Amniotic stem cell (primary cell): Measurements from ENCODE around the gene REEP6.

Experiments
- DNase-seq: peaks from one replicate; lab custom pipeline; 2025; lab: John Stamatoyannopoulos, UW

The REEP6 gene

GRCh38 chr19:1491114-1491848 lies at the start of gene REEP6:
Gene REEP6, plus strand, starts transcription at chr19:1491181. Its CDS starts 89 bp downstream, at chr19:1491270.
- no peak for DNase-seq

DNA sequence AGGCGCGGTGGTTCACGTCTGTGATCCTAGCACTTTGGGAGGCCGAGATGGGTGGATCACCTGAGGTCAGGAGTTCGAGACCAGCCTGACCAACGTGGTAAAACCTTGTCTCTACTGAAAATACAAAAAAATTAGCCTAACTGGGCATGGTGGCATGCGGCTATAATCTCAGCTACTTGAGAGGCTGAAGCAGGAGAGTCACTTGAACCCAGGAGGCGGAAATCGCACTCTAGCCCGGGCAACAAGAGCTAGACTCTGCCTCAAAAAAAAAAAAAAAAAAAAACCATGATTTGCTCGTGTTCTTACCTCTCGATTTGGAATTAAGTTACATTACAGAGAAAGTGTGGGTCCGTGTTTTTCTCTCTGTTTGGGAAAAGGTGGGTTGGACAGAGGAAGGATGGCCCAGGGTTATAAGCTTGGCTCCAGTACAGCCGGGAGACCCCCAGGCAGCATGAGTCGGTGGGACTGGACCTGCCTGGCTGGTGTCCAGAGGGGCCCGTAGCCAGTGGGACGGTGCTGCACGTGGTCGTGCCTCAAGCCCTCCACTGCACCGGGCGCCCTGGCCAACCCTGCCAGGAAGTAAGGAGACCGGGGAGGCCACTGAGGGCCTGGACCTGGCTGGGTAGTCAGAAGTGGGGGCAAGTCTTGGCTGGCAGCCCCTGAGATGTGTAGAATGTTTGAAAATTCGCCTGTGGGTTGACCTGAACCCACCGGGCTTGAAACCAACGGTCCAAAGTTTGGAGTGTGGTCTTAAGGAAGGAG lies 49.1 kb upstream of the REEP6 start:
- DNase-seq = no peak

DNA sequence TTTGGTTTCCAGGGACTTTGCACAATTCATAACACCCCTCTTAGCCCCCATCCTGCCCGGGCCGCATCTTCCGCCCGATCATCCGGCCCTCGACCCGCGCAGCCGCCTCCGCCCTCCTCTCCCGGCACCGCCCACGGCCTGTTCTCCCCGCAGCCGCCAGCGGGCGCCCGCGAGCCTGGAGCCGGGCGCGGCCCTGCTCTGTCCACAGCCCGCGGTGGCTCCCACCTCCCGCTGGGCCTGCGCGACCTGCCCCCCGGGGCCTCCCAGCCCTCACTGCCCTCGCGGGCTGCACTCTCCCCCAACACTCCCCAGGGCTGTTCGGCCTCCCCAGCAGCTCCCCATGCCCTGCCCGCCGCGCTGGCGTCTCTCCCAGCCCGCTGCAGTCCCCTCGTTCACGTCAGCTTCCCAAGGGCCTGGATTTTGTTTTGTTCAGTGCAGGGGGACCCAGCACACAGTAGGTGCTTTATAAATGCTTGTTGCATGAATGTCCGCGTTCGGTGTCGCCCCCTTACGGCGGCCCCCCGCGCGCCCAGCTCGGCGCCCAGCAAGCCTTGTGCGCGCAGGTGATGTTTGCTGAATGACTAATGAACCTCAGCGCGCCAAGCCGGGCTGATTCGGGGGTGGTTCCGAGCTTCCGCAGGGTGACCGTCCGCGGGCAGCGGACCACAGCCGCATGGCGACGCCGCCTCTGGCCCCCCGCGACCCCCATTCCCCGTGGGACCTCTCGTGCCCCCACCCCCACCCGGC lies 45.6 kb upstream of the REEP6 start:
- DNase-seq = peak; percentile 33

- no peak for DNase-seq
Measured at GRCh38 chr19:1445932-1446712, 44.9 kb upstream of the REEP6 start.

DNA sequence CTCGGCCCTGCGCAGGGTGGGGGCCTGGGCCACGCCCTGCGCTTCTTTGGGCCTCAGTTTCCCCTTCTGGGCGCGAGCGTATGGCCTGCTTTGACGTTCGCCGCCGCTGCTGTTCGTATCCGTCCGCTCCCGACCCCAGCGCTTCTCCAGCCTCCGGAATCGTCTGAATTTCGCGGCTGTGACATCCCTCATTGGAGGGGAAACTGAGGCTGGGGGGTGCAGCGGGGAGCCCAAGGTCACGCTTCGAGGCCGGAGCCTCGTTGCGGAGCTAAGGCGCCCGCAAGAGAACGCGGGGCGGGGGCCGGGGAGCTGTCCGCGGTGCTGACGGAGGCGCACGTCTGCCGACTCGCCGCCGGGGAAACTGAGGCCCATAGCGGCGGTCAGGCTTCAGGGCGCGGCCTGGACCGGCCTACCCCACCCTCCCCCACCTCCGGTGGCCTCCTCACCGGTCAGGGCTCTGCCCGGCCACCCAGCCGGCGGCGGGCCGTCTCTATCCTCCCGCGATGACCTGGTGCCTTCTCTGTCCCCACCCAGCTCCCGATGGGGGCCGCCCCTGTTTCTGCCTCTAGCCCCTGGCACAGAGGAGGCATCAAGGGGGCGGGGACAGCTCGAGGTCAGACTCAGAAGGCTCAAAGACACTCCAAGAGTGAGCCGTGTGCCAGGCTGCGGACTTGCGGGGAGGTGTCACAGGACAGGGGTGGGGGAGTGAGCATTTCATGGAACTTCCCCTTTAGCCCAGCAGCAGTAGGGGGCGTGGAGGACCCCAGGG lies 44.1 kb upstream of the REEP6 start:
- no peak for DNase-seq

DNA sequence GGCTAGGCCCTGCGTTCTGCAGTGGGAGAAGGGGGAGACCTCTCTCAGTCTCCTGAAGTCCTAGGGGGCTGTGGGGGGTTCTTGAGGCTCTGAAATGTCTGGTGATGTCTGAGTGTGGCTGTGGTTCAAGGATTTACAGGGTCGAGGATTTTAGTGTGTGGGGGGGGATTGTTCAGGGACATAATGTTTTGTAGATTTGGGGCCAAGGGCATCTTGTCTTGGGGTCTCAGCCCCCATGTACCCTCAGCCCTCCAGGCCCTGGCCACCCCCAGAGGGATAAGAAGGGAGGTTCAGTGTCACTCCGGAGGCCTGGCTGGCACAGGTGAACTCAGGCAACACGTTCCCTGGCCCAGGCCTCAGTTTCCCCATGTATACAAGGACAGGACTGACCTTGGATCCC lies 43.5 kb upstream of the REEP6 start:
- DNase-seq = no peak

GRCh38 chr19:1447944-1448343 lies 43.0 kb upstream of the REEP6 start:
- DNase-seq = no peak

- DNase-seq = no peak
Measured at GRCh38 chr19:1449467-1450442, 41.2 kb upstream of the REEP6 start, which contains the start of gene APC2. Gene APC2, plus strand, starts transcription at chr19:1450121. Its CDS starts 2,881 bp downstream, at chr19:1453002.

DNA sequence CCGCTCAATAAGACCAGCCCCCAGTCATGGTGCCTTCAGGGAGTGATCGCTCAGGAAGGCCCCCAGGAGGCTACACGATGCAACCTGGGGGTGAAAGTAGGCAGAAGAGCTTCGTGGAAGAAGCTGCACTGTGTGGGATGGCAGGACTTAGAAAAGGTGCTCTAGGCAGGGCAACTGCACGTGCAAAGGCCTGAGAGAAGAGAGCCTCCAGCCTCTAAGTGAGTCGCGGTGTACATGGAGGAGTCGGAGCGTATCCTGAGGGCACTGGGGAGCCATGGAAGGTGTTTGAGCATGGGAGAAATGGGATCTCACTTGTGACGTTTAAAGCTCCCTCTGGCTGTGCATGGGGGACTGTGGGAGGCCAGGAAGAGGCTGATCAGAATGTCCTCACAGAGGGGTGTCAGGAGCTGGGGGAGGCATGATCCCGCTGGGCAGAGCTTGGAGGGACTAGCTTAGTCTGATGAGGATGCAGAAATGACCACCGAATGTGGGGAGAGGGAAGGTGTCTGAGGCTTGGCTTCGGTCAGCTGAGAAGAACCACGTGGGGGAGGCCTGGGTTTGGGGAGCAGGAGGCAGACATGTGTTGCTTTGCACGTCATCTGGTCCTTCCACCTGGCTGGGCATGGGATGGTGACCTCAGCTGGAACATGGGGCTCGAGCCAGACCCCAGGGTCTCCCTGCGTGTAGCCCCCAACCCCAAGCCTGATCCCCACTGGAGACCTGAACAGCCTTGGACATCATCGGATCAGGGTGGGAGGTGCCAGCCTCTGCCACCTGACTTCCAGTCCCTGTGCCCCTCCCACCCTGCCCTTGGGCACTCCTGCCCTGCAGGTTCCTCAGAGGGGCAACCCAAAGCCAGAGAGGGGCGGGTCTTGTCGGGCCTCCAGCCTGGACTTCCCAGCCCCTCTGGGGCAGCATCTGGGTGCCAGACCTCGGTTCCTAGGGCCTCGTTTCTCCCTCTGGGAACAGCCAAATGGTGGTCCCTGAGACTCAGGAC lies 39.9 kb upstream of the REEP6 start:
- no peak for DNase-seq

DNA sequence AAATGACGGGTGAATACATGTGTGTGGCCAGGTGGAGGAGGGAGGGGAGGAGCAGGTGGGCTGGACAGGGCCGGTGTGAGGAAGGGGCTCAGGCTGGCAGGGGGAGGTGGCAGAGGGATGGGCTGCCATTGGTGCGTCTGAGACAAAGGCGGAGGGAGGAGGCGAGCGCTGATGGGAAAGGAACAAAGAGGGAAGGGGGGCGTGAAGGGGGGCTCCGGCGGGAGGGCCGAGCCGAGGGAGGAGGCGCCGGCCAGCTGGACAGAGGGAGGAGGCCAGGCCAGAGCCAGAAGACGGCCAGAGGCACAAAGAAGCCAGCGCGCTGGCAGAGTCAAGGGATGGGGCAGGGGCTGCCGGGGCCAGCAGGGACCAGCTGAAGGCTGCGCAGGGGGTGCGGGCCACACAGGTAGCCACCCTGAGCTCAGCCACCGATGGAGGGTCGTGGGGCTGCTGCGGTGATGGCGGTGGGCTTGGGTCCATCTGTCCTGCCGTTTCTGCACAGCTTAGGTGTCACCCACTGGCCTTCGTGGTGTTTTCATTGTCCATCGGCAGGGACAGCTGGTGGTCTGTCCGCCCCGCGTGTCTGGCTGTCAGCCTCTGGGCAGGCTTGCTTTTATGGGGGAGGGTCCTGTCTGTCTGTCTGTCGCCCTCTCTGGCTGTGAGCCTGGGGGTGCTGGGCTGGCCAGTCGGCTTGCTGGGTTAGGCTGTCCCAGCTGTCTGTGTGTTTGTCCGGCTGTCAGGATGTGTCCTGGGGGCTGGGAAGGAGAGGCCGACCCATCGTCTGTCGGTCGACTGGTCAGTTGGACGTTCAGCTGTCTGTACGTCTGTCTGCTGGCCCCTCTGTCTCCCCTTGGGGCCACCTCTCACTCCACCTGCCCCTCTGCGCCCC lies 38.8 kb upstream of the REEP6 start:
- DNase-seq = no peak

- DNase-seq = no peak
Measured at GRCh38 chr19:1452802-1453524, 38.0 kb upstream of the REEP6 start.

- DNase-seq = no peak
Measured at GRCh38 chr19:1453525-1454364, 37.2 kb upstream of the REEP6 start.

DNA sequence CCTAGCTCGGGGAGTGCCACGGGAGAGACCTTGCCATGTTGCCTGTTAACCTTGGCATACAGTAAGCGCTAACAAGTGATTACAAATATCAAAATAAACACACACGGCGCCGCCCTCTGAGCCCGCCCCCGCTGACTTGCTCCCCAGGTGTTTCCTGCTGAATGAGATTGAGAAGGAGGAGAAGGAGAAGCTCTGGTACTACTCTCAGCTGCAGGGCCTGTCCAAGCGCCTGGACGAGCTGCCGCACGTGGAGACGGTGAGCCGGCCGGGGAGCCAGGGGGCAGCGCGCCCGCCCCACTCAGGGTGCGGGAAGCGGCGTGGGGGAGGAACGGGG lies 36.0 kb upstream of the REEP6 start:
- no peak for DNase-seq

- no peak for DNase-seq
Measured at GRCh38 chr19:1455336-1456120, 35.5 kb upstream of the REEP6 start.
